ENCODE measurements around the gene FLVCR2. TPM values are rescaled to one million over a fixed set of nuclear protein-coding genes. Genes with fewer than 3 reads are reported as not detected.

FLVCR2 gene
- total RNA-seq, 1 experiment from 2014 or later = 13.4 TPM

- CTCF ChIA-PET = interaction anchor here (1.4 kb wide), 1 partner anchor 29 kb away, joined by 4 read pairs; the partner anchor contains the start of gene FLVCR2
- intact Hi-C loops (cut with micrococcal nuclease; ENCODE audit: unreplicated experiment) = no loop called here
- no TSS peak for BruUV-seq (replicated peaks)
These were observed 28.6 kb downstream of the FLVCR2 start for GRCh38 chr14:75607044-75607443.

DNA sequence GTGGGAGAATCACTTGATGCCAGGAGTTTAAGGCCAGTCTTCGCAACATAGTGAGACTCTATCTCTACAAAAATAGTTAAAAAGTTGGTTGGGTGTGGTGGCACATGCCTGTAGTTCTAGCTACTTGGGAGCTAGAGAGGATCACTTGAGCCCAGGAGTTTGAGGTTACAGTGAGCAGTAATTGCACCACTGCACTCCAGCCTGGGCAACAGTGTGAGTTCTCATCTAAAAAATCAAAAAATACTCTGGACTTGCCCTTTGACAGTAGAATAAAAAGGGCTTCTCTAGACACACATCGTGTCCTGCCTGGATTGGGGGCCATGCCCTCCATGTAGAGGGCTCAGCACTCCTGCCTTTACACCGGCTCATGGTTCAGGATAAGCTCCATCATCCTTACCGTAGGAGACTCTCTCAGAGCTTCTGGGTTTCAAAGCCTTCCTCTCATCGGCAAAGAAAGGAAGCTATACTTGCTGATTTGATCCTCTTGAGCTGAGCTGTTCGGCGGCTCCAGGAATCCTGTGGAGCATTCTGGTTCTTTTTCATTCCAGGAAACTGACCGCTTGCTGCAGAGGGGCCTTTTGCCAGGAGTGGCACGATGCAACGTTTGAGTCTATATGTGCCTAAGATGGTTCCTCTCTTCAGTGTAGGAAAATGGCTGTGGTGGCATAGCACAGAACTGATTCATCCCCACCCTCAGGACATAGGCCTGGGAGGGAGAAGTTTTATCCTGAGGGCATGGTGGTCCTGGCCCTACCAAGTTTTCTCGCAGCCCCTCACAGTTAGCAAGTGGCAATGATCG is 29.6 kb downstream of the FLVCR2 start:
- H3K27ac Mint-ChIP-seq (ENCODE audit: unreplicated experiment) = peak overlapping the region; percentile 46
- H3K4me1 Mint-ChIP-seq (ENCODE audit: low read depth, unreplicated experiment) = peaks cover 13% of the 10 kb centered on the region
- TF ChIP-seq, protein P1, sequence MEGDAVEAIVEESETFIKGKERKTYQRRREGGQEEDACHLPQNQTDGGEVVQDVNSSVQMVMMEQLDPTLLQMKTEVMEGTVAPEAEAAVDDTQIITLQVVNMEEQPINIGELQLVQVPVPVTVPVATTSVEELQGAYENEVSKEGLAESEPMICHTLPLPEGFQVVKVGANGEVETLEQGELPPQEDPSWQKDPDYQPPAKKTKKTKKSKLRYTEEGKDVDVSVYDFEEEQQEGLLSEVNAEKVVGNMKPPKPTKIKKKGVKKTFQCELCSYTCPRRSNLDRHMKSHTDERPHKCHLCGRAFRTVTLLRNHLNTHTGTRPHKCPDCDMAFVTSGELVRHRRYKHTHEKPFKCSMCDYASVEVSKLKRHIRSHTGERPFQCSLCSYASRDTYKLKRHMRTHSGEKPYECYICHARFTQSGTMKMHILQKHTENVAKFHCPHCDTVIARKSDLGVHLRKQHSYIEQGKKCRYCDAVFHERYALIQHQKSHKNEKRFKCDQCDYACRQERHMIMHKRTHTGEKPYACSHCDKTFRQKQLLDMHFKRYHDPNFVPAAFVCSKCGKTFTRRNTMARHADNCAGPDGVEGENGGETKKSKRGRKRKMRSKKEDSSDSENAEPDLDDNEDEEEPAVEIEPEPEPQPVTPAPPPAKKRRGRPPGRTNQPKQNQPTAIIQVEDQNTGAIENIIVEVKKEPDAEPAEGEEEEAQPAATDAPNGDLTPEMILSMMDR (IDR thresholded peaks at IDR 0.05; ENCODE audit: insufficient read depth in 1 of 2, low read depth in 1 of 2, low read length in 1 of 2, severe bottlenecking in 1 of 2, unreplicated experiment in 1 of 2) = no peak
- Histone ChIP-seq H3K9me3 (no peaks in the 10 kb centered on the region), H3K27me3 (replicated peaks; ENCODE audit: control insufficient read depth, insufficient read depth, low read length) (no peaks in the 10 kb centered on the region), H3K36me3 (ENCODE audit: control insufficient read depth, insufficient read depth, low read length) (no peaks in the 10 kb centered on the region), H3K4me3 (ENCODE audit: low read depth, low read length) (no peak overlapping the region), H3K4me1 (peaks cover 11% of the 10 kb centered on the region)
- no peaks in the 10 kb centered on the region for H3K36me3 Mint-ChIP-seq (ENCODE audit: insufficient read depth, unreplicated experiment)
- no peak for DNase-seq
- peaks cover 5% of the 10 kb centered on the region for H3K9me3 Mint-ChIP-seq (ENCODE audit: unreplicated experiment)
- ChIA-PET CTCF (interaction anchor here (1.4 kb wide), 1 partner anchor 30 kb away, joined by 4 read pairs; the partner anchor contains the start of gene FLVCR2), POLR2A (no interaction called here)
- H3K27me3 Mint-ChIP-seq (ENCODE audit: insufficient read depth, unreplicated experiment) = no peaks in the 10 kb centered on the region
- intact Hi-C loops (cut with micrococcal nuclease; ENCODE audit: unreplicated experiment) = no loop called here
- BruUV-seq (replicated peaks) = no TSS peak
- H3K4me3 Mint-ChIP-seq (ENCODE audit: unreplicated experiment) = no peak overlapping the region

More at GRCh38 chr14:75607044-75607443, 28.6 kb downstream of the FLVCR2 start:
- peak in 1 of 2 experiments; percentile 21 for DNase-seq
- H3K36me3 ChIP-seq (ENCODE audit: control insufficient read depth, insufficient read depth, low read length) = no peaks in the 10 kb centered on the region
- POLR2A ChIA-PET = interaction anchor here (0.5 kb wide), 1 partner anchor 179 kb away, joined by 7 read pairs; the partner anchor contains the start of gene JDP2
- peaks cover 21% of the 10 kb centered on the region for H3K4me1 ChIP-seq
- TF ChIP-seq, protein P1 (IDR thresholded peaks at IDR 0.05; ENCODE audit: insufficient read depth in 1 of 2, low read depth in 1 of 2, low read length in 1 of 2, severe bottlenecking in 1 of 2, unreplicated experiment in 1 of 2) = no peak
- H3K4me3 ChIP-seq (ENCODE audit: low read depth, low read length) = no peak overlapping the region
- H3K4me1 Mint-ChIP-seq (ENCODE audit: low read depth, unreplicated experiment) = peaks cover 22% of the 10 kb centered on the region
- H3K27ac Mint-ChIP-seq (ENCODE audit: unreplicated experiment) = peak overlapping the region; percentile 46
- H3K9me3 Mint-ChIP-seq (ENCODE audit: unreplicated experiment) = no peaks in the 10 kb centered on the region
- no peaks in the 10 kb centered on the region for H3K27me3 Mint-ChIP-seq (ENCODE audit: insufficient read depth, unreplicated experiment)
- H3K27me3 ChIP-seq (replicated peaks; ENCODE audit: control insufficient read depth, insufficient read depth, low read length) = no peaks in the 10 kb centered on the region
- no peaks in the 10 kb centered on the region for H3K36me3 Mint-ChIP-seq (ENCODE audit: insufficient read depth, unreplicated experiment)
- H3K9me3 ChIP-seq = no peaks in the 10 kb centered on the region
- no peak overlapping the region for H3K4me3 Mint-ChIP-seq (ENCODE audit: unreplicated experiment)

- POLR2A ChIA-PET = no interaction called here
- BruUV-seq (replicated peaks) = no TSS peak
- no peaks in the 10 kb centered on the region for H3K36me3 Mint-ChIP-seq (ENCODE audit: insufficient read depth, unreplicated experiment)
- H3K27ac Mint-ChIP-seq (ENCODE audit: unreplicated experiment) = no peak overlapping the region
- no peak overlapping the region for H3K4me3 Mint-ChIP-seq (ENCODE audit: unreplicated experiment)
- intact Hi-C loops (cut with micrococcal nuclease; ENCODE audit: unreplicated experiment) = no loop called here
- H3K27me3 Mint-ChIP-seq (ENCODE audit: insufficient read depth, unreplicated experiment) = no peaks in the 10 kb centered on the region
- DNase-seq = no peak
- peaks cover 11% of the 10 kb centered on the region for H3K9me3 Mint-ChIP-seq (ENCODE audit: unreplicated experiment)
- H3K36me3 ChIP-seq (ENCODE audit: control insufficient read depth, insufficient read depth, low read length) = no peaks in the 10 kb centered on the region
- CTCF ChIA-PET = no interaction called here
- peaks cover 11% of the 10 kb centered on the region; the same call in 1 of the 2 replicates for H3K4me1 ChIP-seq
- H3K27me3 ChIP-seq (replicated peaks; ENCODE audit: control insufficient read depth, insufficient read depth, low read length) = no peaks in the 10 kb centered on the region
- no peak overlapping the region for H3K4me3 ChIP-seq (ENCODE audit: low read depth, low read length)
- TF ChIP-seq, protein P1 (IDR thresholded peaks at IDR 0.05; ENCODE audit: insufficient read depth in 1 of 2, low read depth in 1 of 2, low read length in 1 of 2, severe bottlenecking in 1 of 2, unreplicated experiment in 1 of 2) = no peak
- peaks cover 11% of the 10 kb centered on the region for H3K4me1 Mint-ChIP-seq (ENCODE audit: low read depth, unreplicated experiment)
- no peaks in the 10 kb centered on the region for H3K9me3 ChIP-seq
These were observed 30.7 kb downstream of the FLVCR2 start for GRCh38 chr14:75609116-75609515.
